Testis (tissue), 2 donors: Measurements from ENCODE around the gene OR52B6.
A peak's percentile ranks its signal among the peaks of the same experiment; 100 is the strongest.

ENCODE experiments used
- POLR2A ChIP-seq: fragments of 450-650 bp; IDR thresholded peaks from one replicate; pipeline ENCODE4 v1.6.1; 2017; ENCODE audit warnings: antibody characterized with exemption, mild to moderate bottlenecking, moderate library complexity
- TF ChIP-seq, protein P1 (sequence below), 3 experiments: fragments of 450-650 bp in 2 of 3; fragments of 200-600 bp in 1 of 3; sonication (generic) in 1 of 3; IDR thresholded peaks; one replicate each; pipeline ENCODE4 v1.5.1; 2016 to 2019; ENCODE audit warnings: antibody characterized with exemption in 3 of 3, mild to moderate bottlenecking in 2 of 3, moderate library complexity in 1 of 3

DNA sequence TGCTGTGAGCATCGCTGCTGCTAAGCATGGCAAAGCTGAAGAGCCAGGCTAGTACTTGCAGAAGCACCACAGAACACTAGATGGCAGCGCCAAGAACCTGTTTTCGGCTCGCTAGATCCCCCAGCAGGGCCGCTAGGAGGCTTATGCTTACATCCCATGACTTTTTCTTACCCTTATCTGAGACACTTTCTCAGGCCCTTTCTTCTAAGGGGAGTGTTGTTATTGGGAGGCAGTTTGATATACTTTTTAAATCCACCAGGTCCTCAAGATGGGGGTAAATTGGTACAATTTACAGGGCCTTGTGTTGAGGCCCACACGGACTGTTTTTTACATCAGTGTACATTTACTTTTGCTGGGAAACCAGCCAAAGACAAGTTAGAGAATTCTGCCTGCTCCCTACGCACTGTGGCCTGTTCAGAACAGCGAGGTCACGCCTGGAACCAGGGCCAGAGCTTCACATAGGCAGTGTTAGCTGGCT, 19.7 kb downstream of the OR52B6 start:
- TF ChIP-seq, protein P1, sequence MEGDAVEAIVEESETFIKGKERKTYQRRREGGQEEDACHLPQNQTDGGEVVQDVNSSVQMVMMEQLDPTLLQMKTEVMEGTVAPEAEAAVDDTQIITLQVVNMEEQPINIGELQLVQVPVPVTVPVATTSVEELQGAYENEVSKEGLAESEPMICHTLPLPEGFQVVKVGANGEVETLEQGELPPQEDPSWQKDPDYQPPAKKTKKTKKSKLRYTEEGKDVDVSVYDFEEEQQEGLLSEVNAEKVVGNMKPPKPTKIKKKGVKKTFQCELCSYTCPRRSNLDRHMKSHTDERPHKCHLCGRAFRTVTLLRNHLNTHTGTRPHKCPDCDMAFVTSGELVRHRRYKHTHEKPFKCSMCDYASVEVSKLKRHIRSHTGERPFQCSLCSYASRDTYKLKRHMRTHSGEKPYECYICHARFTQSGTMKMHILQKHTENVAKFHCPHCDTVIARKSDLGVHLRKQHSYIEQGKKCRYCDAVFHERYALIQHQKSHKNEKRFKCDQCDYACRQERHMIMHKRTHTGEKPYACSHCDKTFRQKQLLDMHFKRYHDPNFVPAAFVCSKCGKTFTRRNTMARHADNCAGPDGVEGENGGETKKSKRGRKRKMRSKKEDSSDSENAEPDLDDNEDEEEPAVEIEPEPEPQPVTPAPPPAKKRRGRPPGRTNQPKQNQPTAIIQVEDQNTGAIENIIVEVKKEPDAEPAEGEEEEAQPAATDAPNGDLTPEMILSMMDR (IDR thresholded peaks at IDR 0.05), result peak; percentile 45 to 55 (median 55)
- TF ChIP-seq POLR2A, result no peak
